Heart right ventricle (tissue), 16 donors: ENCODE measurements around the gene DAB1. TPM values are rescaled to one million over a fixed set of nuclear protein-coding genes. Genes with fewer than 3 reads are reported as not detected.
"Not testable (repeated sequence)": the region's sequence is repeated elsewhere in the genome, so short reads cannot be mapped to it uniquely, and the experiment has no call there.

Source experiments
- ATAC-seq, 8 donors: fragments of 200-7000 bp; cut with Tn5 transposase; one replicate each; pipeline ENCODE4 v1.9.1; 2020; ENCODE audit warnings: mild to moderate bottlenecking in 8 of 8, moderate library complexity in 8 of 8, moderate number of reproducible peaks in 1 of 8
- DNase-seq, 2 donors: peaks; one replicate each; pipeline ENCODE4 v3.0.0-alpha.2; 2020
- H3K27ac ChIP-seq, 10 donors: fragments of 200-600 bp; sonication (generic) in 2 of 10; one replicate each; pipeline versions ENCODE4 v1.5.0 to v1.8.0; 2020 to 2022; ENCODE audit warnings: mild to moderate bottlenecking in 3 of 10
- H3K27me3 ChIP-seq, 7 donors: fragments of 200-600 bp; one replicate each; pipeline ENCODE4 v1.8.0; 2021 to 2022; ENCODE audit warnings: mild to moderate bottlenecking in 2 of 7
- H3K36me3 ChIP-seq, 9 donors: fragments of 200-600 bp; sonication (generic) in 1 of 9; one replicate each; pipeline versions ENCODE4 v1.5.0 to v1.8.0; 2020 to 2022; ENCODE audit warnings: mild to moderate bottlenecking in 2 of 9
- H3K4me1 ChIP-seq, 9 donors: fragments of 200-600 bp; sonication (generic) in 1 of 9; one replicate each; pipeline versions ENCODE4 v1.5.0 to v1.8.0; 2020 to 2022; ENCODE audit warnings: mild to moderate bottlenecking in 4 of 9
- H3K4me3 ChIP-seq, 10 donors: fragments of 200-600 bp; sonication (generic) in 2 of 10; one replicate each; pipeline versions ENCODE4 v1.5.0 to v1.8.0; 2020 to 2022; ENCODE audit warnings: mild to moderate bottlenecking in 7 of 10, moderate library complexity in 2 of 10
- H3K9me3 ChIP-seq, 11 donors: fragments of 200-600 bp in 10 of 11; sonication (generic) in 2 of 11; one replicate each; pipeline versions ENCODE4 v1.5.0 to v1.8.0; 2013 to 2022; ENCODE audit warnings: mild to moderate bottlenecking in 2 of 11, control low read depth in 1 of 11, moderate library complexity in 1 of 11
- WGBS, 2 donors: extraction: QIAGEN DNeasy Blood & Tissue Kit; methylation state at CpG; one replicate each; pipeline ENCODE4 v1.1.7; 2013; ENCODE audit warnings: inconsistent platforms in 1 of 2; 5-methylcytosine and 5-hydroxymethylcytosine counted together
- intact Hi-C, 10 donors: fragments of 100-400 bp; cut with DNase I; formaldehyde crosslinking; loops; one replicate each; pipeline versions ENCODE4 v1.11.1 to v1.14.2; 2022
- polyA plus RNA-seq, 2 donors: library from polyadenylated mRNA; stranded (reverse); fragments of 200-250 nt; gene quantifications; one replicate each; pipeline ENCODE4 v1.2.3, GENCODE V29; 2013
- total RNA-seq, 10 donors: library from RNA; stranded (reverse); fragmentation: NEBNext Ultra II Directional in 3 of 10; extraction: Animal tissue kit (Norgen Biotek cat#: 25700) in 3 of 10; gene quantifications; one replicate each; pipeline versions ENCODE4 v1.2.1 to v1.2.4, GENCODE V29; 2021 to 2023
- TF ChIP-seq, protein P1 (sequence below), 9 donors: fragments of 200-600 bp; sonication (generic) in 2 of 9; IDR thresholded peaks; one replicate each; pipeline versions ENCODE4 v1.5.0 to v1.8.0; 2021 to 2022; ENCODE audit warnings: antibody characterized with exemption in 9 of 9, mild to moderate bottlenecking in 5 of 9, moderate library complexity in 1 of 9
- donor health status: Arrhythmogenic right ventricular cardiomyopathy.
- donor health status: ischemic (EF 13 %, LVEDD 7.1; RV severe dilation, severe dysfunction).
- donor health status: healthy with polysubstance abuse.
- donor health status: DM: no; HTN: yes; CAD: no.
- donor health status: DM: no; HTN: no; CAD: no.
- donor health status: ischemic (EF 25% LVEDD 6.9; RV normal size, moderate dysfunction).
- donor health status: ischemic (EF 25% LVEDD 5.7; RV mildly dilated, moderate dysfunction).
- donor health status: healthy.
- donor health status: DM: yes; HTN: yes; CAD: no.
- donor health status: Ischemic cardiomyopathy.
- donor health status: ischemic (EF 35%, LVEDD 5.7; RV mildly dilated, moderate dysfunction).
- donor health status: nonischemic (EF 11% LVEDD 7.7; RV severe dilation, severe dysfunction).
- donor health status: DM: yes; HTN: yes; CAD: no.
- donor health status: PGD.
- donor health status: ischemic (EF 29% LVEDD 5.4; RV normal size, mild dysfunction).
- donor health status: nonischemic (EF 23%, LVEDD 6.1; RV moderate dilation, normal function).

DAB1 gene
- total and polyA plus RNA-seq, 12 donors: 0.16 to 25.5 (median 8.1) TPM

DNA sequence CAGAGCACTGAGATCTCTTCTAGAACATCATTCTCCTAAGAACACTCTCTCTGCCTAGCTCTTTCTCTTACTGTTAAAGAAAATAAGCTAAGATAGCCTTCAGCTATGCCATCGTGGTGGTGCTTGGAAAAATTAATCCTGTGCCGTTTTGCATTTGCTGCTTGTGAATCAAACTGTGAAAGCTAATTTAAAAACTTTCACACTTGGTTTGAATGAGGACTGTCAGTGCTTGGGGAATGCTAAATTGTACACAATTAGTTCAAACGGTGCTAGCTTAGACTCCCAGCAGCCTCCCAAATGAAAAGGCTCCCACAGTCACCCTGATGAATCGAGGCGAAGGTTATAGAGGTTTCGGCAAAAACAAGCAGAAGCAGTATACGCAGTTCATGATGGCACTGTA, 79.6 kb downstream of the DAB1 start:
- Histone ChIP-seq H3K36me3 (no peaks in the 10 kb centered on the region), H3K9me3 (no peaks in the 10 kb centered on the region), H3K4me3 (no peak overlapping the region), H3K27ac (no peak overlapping the region), H3K27me3 (no peaks in the 10 kb centered on the region), H3K4me1 (peaks cover 0 to 17% (median 5%) of the 10 kb centered on the region in 9 donors)
- intact Hi-C loops: loop anchor here in 7 of 10 donors (5.0 to 10.0 kb wide), 2 partner anchors 509 to 512 kb away; no protein-coding TSS in a partner anchor
- WGBS, 2 donors: 91 to 94% methylated on average over 7 of the region's 7 CpGs
- no peak for DNase-seq
- TF ChIP-seq, protein P1, sequence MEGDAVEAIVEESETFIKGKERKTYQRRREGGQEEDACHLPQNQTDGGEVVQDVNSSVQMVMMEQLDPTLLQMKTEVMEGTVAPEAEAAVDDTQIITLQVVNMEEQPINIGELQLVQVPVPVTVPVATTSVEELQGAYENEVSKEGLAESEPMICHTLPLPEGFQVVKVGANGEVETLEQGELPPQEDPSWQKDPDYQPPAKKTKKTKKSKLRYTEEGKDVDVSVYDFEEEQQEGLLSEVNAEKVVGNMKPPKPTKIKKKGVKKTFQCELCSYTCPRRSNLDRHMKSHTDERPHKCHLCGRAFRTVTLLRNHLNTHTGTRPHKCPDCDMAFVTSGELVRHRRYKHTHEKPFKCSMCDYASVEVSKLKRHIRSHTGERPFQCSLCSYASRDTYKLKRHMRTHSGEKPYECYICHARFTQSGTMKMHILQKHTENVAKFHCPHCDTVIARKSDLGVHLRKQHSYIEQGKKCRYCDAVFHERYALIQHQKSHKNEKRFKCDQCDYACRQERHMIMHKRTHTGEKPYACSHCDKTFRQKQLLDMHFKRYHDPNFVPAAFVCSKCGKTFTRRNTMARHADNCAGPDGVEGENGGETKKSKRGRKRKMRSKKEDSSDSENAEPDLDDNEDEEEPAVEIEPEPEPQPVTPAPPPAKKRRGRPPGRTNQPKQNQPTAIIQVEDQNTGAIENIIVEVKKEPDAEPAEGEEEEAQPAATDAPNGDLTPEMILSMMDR (IDR thresholded peaks at IDR 0.05): no peak
- no peak for ATAC-seq

DNA sequence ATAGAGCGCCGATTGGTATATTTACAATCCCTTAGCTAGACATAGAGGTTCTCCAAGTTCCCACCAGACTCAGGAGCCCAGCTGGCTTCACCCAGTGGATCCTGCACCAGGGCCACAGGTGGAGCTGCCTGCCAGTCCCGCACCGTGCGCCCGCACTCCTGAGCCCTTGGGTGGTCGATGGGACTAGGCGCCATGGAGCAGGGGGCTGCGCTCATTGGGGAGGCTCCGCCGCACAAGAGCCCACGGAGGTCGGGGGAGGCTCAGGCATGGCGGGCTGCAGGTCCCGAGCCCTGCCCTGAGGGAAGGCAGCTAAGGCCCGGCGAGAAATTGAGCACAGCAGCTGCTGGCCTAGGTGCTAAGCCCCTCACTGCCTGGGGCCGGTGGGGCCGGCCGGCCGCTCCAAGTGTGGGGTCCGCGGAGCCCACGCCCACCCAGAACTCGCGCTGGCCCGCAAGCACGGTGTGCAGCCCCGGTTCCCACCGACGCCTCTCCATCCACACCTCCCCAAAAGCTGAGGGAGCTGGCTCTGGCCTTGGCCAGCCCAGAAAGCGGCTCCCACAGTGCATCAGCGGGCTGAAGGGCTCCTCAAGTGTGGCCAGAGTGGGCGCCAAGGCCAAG, 80.5 kb downstream of the DAB1 start:
- H3K4me3 ChIP-seq, H3K27ac ChIP-seq, H3K4me1 ChIP-seq, DNase-seq, ATAC-seq, H3K36me3 ChIP-seq, H3K27me3 ChIP-seq, H3K9me3 ChIP-seq: not testable (repeated sequence)
- intact Hi-C loops: loop anchor here in 7 of 10 donors (5.0 to 10.0 kb wide), 2 partner anchors 509 to 511 kb away; no protein-coding TSS in a partner anchor
- 92 to 95% methylated on average over 30 to 34 of the region's 34 CpGs for WGBS, 2 donors

DNA sequence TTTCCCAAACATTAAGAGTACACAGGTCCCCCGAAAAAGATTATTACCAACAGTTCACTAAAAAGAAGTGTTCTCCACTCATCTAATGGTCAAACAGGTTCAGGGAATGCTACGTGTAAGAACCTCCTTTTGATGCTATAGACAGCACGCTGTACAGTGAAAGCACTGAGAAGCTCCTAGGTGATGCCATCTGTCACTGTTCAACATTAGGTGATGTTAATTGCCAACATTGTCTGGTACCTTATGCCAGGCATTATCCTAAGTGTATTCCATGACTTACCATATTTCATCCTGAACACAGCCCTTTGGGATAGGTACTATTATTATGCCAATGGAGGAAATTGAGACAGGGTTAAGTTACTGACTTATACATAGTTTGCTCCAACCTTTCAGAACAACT, 82.1 kb downstream of the DAB1 start:
- Histone ChIP-seq H3K27ac (no peak overlapping the region), H3K36me3 (no peaks in the 10 kb centered on the region), H3K27me3 (no peaks in the 10 kb centered on the region), H3K4me1 (peaks cover 0 to 4% (median 0%) of the 10 kb centered on the region in 9 donors), H3K9me3 (no peaks in the 10 kb centered on the region), H3K4me3 (no peak overlapping the region)
- ATAC-seq (no peak), DNase-seq (no peak)
- TF ChIP-seq, protein P1 (IDR thresholded peaks at IDR 0.05): no peak
- WGBS, 2 donors: 90 to 95% methylated on average over 3 of the region's 3 CpGs
- intact Hi-C loops: loop anchor here in 7 of 10 donors (5.0 to 10.0 kb wide), 2 partner anchors 507 to 509 kb away; no protein-coding TSS in a partner anchor

DNA sequence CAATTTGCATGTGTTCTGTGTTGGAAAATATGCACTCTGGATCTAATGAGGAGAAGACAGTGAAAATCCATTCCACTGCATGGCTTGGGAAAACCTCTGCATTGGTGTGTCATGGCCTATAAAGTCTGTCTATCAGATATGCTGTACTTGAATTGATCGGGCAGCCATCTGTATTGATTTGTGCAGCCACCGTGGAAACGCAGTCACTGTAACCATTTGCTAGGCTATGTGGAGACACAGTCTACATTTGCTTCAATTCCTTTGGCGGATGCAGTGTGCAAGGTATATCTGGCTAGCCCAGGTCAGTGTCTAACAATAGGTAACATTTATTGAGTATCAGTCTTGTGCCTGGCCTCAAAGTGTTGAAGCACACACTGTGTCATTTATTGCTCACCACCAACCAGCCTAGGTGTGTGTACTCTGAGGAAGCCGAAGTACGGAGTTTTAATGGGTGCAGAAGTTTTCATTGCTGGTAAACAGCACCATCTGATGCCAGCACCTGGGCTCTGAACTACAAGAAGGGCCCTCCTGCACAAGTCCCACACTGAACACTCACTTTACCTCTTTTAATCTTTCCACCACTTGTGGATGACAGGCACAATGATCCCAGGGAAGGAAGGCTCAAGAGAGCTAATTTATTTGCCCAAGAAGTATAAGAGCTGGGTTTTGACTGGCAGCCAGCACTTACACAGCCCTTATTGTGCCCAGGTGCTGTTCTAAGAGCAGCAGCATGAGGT, 83.4 kb downstream of the DAB1 start:
- TF ChIP-seq, protein P1 (IDR thresholded peaks at IDR 0.05): peak in 5 of 9 donors; percentile 22 to 38 (median 32)
- DNase-seq (no peak), ATAC-seq (peak in 2 of 8 donors; percentile 44 to 57)
- Histone ChIP-seq H3K4me1 (peaks cover 0 to 4% (median 0%) of the 10 kb centered on the region in 9 donors), H3K9me3 (no peaks in the 10 kb centered on the region), H3K27me3 (no peaks in the 10 kb centered on the region), H3K4me3 (no peak overlapping the region), H3K27ac (no peak overlapping the region), H3K36me3 (no peaks in the 10 kb centered on the region)
- 92 to 93% methylated on average over 6 of the region's 6 CpGs for WGBS, 2 donors
- intact Hi-C loops: loop anchor here in 7 of 10 donors (5.0 to 10.0 kb wide), 2 partner anchors 506 to 508 kb away; no protein-coding TSS in a partner anchor
